ENCODE data around the gene LAMTOR2. TPM values are rescaled to one million over a fixed set of nuclear protein-coding genes. Genes with fewer than 3 reads are reported as not detected.

The LAMTOR2 gene
- total RNA-seq, 1 donor: 40.4 TPM

DNA sequence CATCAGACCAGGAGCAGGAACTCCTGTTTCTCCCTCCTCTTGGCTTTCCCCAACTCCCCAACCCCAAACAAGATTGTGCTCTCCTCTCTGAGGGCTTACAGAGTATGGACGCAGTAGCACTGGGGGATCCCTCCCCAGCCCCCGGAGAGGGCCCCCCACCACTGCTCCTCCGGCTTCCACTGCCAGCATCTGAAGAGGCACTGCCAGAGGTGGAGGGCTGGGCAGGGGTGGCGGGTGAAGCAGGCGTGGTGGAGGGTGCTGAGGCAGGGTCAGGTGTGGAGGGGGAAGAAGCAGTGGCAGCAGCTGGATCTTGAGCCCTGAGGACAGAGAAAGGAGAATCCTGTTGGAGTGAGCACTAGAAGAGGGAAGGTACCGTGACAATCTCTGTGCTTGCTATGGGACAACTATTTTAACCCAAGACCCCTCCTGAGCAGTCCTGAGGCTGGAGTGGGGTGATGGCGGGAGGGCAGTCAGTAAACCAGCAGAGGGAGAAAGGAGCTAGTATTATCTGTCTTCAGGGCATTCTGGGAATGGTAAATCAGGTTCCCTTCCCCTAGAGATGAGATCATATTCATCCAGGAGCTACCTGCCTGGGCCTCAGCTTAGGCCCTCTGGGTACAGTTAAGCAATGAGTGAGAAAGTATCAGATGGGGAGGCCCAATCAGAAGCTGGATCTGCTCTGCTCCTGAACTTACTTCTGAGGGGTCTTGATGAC, 3.4 kb upstream of the LAMTOR2 start:
- TF ChIP-seq, protein P1, sequence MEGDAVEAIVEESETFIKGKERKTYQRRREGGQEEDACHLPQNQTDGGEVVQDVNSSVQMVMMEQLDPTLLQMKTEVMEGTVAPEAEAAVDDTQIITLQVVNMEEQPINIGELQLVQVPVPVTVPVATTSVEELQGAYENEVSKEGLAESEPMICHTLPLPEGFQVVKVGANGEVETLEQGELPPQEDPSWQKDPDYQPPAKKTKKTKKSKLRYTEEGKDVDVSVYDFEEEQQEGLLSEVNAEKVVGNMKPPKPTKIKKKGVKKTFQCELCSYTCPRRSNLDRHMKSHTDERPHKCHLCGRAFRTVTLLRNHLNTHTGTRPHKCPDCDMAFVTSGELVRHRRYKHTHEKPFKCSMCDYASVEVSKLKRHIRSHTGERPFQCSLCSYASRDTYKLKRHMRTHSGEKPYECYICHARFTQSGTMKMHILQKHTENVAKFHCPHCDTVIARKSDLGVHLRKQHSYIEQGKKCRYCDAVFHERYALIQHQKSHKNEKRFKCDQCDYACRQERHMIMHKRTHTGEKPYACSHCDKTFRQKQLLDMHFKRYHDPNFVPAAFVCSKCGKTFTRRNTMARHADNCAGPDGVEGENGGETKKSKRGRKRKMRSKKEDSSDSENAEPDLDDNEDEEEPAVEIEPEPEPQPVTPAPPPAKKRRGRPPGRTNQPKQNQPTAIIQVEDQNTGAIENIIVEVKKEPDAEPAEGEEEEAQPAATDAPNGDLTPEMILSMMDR (IDR thresholded peaks at IDR 0.05; ENCODE audit: insufficient read depth, low read length): no peak
- no peak for DNase-seq (ENCODE audit: low read depth)

DNA sequence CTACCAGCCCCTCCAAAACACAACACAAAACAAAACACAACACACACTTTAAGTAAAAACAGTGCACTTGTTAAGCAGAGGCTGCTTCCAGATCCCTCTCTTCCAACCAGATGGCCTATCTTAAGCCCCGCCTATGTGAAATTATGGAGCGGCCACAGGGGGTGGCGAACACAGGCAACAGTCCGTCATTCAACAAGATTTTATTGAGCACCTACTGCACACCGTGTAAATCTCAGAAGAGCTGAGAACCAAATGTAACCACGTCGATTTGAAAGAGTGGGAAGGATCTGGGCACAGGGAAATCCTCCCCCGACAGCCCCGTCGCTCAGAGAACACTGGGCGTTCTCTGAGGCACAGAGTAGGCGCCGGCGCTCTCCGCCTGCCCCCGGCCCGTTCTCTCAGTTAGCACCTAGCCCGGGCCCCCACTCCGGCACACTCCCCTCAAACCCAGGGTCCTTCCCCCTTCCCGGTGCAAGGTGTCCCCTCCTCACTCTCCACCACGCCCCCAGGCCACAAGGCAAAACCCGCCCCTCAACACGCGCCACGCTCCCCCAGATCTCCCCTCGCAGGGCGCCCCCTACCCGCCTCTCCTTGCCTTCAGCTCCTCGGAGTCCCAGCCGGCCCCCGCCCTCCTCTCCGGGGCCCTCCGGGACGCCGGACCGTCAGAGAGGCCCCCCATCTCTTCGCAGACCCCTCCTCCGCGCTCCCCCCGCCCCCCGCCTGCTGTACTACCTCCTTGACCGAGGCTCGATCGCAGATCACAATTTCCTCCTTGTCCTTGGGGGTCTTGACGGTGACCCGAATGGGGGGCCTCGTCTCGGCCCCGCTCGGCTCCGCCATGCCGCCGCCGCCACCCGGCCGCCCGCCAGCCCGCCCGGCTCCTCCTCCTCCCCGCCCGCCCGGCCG, 1.5 kb upstream of the LAMTOR2 start:
- DNase-seq (ENCODE audit: low read depth): peak; percentile 69
- peak overlapping the region; percentile 82 for H3K4me3 ChIP-seq (ENCODE audit: low read depth, low read length)

More for the DNA sequence above, 3.4 kb upstream of the LAMTOR2 start:
- no peak overlapping the region for H3K4me3 ChIP-seq (ENCODE audit: low read depth, low read length)

DNA sequence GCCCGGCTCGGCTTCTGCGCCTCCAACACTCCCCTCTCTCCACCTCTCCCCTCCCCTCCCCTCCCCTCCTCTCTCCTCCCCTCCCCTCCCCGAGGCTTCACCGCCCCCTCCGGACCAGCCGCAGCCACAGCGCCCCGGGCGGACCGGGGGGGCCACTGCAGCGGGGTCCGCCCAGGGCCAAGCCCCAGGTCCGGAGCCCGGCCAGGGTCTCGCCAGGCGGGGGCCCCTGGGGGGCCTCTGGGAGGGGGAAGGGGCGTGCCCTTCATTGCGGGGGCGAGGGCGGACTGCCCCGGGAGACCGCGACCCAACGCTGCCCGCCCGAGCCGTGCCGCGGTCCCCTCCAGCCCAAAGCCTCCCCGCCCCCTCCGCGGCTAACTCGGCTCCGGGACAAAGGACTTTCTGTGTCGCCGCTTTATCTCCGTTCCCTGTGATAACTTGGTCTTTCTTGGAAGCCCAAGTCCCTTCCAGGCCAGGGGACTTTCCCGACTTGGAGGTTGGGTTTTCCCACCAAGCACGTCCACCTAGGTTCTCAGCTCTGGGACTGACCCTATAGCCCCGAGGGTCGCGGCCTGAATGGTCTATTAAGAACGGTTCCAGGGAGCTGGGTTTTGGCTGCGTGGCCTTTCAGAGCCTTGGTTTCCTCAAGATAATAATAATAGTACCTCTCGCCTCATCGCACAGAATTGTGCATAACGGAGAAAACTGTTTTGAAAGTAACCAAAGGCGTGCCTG, 648 bp upstream of the LAMTOR2 start, which contains the start of gene UBQLN4:
UBQLN4 (minus strand) TSS at position 31 of the 732 bp plus-strand sequence. CDS start 97 bp downstream, outside the sequence.
- DNase-seq (ENCODE audit: low read depth): peak; percentile 81
- TF ChIP-seq, protein P1 (IDR thresholded peaks at IDR 0.05; ENCODE audit: insufficient read depth, low read length): peak; percentile 53
- H3K4me3 ChIP-seq (ENCODE audit: low read depth, low read length): peak within 1 kb of the TSS; percentile 82

More for the DNA sequence above, 1.5 kb upstream of the LAMTOR2 start:
- TF ChIP-seq, protein P1 (IDR thresholded peaks at IDR 0.05; ENCODE audit: insufficient read depth, low read length): peak; percentile 33

- H3K4me3 ChIP-seq (ENCODE audit: low read depth, low read length): peak overlapping the region; percentile 81
- no peak for DNase-seq (ENCODE audit: low read depth)
- TF ChIP-seq, protein P1 (IDR thresholded peaks at IDR 0.05; ENCODE audit: insufficient read depth, low read length): no peak
Observed at GRCh38 chr1:156055281-156056048, 883 bp downstream of the LAMTOR2 start.

DNA sequence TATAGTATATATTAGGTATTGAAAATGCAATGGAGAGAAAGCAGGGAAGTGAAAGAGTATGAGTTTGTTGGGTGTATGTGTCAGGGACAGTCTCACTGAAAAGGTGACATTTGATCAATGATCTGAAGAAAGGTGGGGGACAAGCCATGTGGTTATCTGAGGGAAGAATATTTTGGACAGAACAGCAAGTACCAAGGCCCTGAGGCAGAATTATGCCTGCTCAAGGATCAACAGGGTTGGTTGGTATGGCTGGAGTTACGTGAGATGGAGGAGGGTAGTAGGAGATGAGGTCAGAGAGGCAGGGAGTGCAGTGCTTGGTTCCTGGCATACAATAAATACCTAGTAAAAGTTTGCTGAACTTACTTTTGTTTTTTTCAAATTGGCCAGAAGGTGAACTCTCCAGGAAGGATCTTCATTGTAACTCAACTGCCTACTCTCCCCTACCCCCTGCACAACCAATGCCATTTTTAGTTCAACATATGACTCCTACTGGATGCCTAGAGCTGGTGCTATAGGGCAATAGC, 1.8 kb downstream of the LAMTOR2 start:
- no peak overlapping the region for H3K4me3 ChIP-seq (ENCODE audit: low read depth, low read length)
- no peak for DNase-seq (ENCODE audit: low read depth)
- TF ChIP-seq, protein P1 (IDR thresholded peaks at IDR 0.05; ENCODE audit: insufficient read depth, low read length): no peak

Data from fibroblast of the aortic adventitia (primary cell).